HUDEP-2 (cell line): ENCODE data around the gene DENND6B.
A peak's percentile ranks its signal among the peaks of the same experiment; 100 is the strongest.
"Not testable (repeated sequence)": the region's sequence is repeated elsewhere in the genome, so short reads cannot be mapped to it uniquely, and the experiment has no call there.

Experiments
- DNase-seq, 76 experiments: peaks; one replicate each; lab custom pipeline; 2025; ENCODE audit not compliant: unreplicated experiment in 76 of 76; lab: John Stamatoyannopoulos, UW

The DENND6B gene

GRCh38 chr22:50274771-50275170 is 52.0 kb downstream of the DENND6B start:
- no peak for DNase-seq

GRCh38 chr22:50274311-50274710 is 52.5 kb downstream of the DENND6B start:
- DNase-seq, result peak in 48 of 76 experiments; percentile 6 to 64 (median 36)

GRCh38 chr22:50273781-50274180 is 53.0 kb downstream of the DENND6B start:
- DNase-seq, result not testable (repeated sequence)

- peak in 1 of 76 experiments; percentile 21 for DNase-seq
Observed at GRCh38 chr22:50273352-50273751, 53.5 kb downstream of the DENND6B start.

GRCh38 chr22:50272044-50272802 is 54.6 kb downstream of the DENND6B start:
- DNase-seq, result no peak

DNA sequence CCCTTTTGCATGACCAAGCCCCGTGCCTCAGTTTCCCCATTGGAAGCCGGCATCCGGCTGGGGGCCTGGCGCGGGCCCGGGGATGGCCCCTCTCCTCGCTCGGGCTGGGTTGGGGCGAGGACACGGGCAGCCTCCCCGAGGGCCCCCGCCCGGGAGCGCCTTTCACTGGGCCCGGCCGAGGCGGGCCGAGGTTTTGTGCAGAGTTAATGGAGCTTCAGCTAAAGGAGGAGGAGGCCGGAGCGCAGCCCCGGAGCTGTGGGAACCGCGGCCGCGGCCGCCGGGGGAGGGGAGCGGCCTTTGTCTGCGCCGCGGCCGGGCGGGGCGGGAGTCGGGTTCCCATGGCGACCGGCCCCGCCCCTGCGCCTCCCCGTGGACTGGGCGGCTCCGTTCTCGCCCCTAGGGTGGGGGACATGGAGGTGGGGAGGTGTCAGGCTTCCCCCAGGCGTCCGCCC is 55.3 kb downstream of the DENND6B start:
- peak in 57 of 76 experiments; percentile 11 to 76 (median 52) for DNase-seq

- peak in 56 of 76 experiments; percentile 1 to 71 (median 41) for DNase-seq
Observed at GRCh38 chr22:50270666-50271394, 56.0 kb downstream of the DENND6B start.

GRCh38 chr22:50269970-50270665 is 56.7 kb downstream of the DENND6B start, which contains the start of gene MAPK11:
TSS of gene MAPK11 (minus strand) at chr22:50270380. CDS start at chr22:50270292, 88 bp downstream.
- peak in 8 of 76 experiments; percentile 8 to 23 (median 14) for DNase-seq

DNA sequence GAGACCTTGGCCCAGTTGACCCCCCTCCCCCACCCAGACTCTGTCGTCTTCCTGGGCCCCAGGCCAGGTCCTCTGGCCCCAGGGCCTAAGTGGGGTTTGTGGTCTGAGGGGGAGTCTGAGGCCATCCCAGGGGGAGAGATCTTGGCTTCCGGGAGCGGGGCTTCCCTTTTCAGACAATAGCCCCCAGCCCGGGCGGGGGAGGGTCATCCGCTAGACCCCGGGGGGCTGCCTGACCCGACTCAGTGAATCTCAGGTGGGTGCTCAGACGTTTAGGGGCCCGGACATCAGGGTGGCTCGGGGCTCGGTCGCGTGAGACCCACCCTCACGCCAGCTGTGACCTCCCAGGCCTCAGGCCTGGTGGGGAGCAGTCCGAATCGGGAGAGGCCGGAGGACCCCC is 57.2 kb downstream of the DENND6B start:
- no peak for DNase-seq

DNA sequence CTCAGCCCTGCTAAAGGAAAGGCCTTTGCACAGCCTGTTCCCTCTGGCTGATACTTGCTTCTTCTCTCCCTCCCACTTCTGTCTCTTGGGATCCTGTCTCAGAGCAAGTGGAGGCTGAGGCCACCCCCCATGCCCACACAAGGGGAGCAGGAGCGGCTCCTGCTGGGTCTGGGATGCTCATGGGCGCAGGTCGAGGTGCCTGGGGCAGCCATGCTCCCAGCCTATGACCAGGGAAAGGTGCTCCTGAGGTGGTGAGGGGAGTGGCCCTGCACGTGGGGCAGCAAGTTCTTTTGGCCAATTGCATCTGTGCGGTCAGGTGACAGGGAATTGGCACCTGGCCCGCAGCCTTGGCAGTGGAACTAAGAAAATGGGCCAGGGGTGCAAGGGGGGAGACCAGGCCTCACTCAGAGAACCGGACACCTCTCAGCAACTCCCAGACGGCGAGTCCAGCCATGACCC is 58.1 kb downstream of the DENND6B start:
- peak in 2 of 76 experiments; percentile 8 to 18 for DNase-seq

DNA sequence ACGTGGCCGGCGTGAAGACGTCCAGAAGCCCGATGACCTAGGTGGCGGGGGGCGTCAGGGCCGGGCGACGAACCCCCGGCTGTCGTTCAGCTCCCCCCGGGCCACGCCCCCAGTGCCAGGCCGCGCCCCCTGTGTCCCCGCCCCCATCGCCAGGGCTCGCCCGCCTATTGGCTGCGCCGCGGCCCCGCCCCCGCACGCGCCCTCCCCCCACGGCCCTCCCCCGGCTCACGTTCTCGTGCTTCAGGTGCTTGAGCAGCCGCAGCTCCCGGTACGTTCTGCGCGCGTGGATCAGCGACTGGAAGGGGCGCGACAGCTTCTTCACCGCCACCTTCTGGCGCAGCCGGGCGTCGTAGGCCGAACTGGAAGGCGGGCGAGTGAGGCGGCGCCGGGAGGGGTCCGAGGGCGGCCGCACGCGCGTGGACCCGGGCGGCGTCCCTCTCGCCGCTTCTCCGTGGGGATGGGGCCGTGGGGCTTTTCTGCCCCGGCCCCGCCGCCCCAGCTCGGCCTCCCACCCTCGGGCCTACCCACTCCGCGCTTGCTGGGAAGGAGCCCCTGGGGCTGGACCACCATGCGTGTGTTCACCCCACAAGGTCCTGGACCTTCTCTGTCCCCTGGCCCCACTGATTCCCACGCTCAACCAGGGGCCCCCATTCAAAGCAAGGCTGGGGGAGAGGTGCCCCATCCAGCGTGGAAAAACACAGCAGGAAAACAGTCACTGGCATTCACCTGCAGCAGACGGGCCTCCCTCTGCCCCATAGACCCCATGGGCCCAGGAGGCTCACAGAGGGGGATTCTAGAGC is 59.0 kb downstream of the DENND6B start:
- DNase-seq, result peak in 25 of 76 experiments; percentile 11 to 46 (median 33)

GRCh38 chr22:50266994-50267393 is 59.8 kb downstream of the DENND6B start:
- no peak for DNase-seq

- DNase-seq, result no peak
Observed at GRCh38 chr22:50264946-50265669, 61.7 kb downstream of the DENND6B start.

DNA sequence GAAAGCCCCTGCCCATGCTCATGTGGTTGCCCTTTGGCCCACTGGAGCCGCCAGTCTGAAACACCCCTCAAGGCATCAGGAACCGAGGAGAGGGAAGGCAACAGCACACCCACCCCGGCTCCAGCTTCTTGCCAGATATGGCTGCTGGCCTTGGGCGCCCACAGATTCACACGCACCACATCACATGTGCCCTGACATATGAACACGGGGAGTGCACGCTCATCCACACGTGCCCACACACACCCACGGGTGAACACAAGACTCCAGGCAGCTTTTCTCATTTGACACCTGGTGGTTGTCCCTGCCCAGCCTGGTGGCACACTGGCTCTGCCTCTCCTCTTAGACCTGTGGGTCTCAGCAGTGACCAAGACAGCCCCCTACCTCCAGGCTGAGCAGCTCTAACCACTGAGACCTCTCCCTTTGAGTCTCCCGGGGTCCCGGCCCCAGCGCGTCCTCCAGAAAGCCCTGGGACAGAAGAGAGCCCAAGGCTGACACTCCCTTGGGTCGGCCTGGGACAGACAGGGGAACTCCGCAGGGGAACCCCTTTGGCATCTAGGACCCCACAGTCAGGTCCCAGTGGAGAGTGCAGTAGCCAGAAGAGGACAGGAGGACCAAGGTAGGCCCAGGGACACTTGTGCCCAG is 62.6 kb downstream of the DENND6B start:
- DNase-seq, result no peak

- DNase-seq, result no peak
Observed at GRCh38 chr22:50262973-50263617, 63.7 kb downstream of the DENND6B start.

- no peak for DNase-seq
Observed at GRCh38 chr22:50262460-50262911, 64.3 kb downstream of the DENND6B start.

GRCh38 chr22:50261615-50262459 is 65.0 kb downstream of the DENND6B start, which contains the start of gene MAPK12:
TSS of gene MAPK12 (minus strand) at chr22:50261683. CDS start at chr22:50261509, 174 bp downstream.
- peak in 1 of 76 experiments; percentile 23 for DNase-seq
